Middle frontal gyrus (tissue), 1 donor: ENCODE data around the gene ERGIC3.
"Not testable (repeated sequence)": the region's sequence is repeated elsewhere in the genome, so short reads cannot be mapped to it uniquely, and the experiment has no call there.

ENCODE experiments used
- DNase-seq: peaks from one replicate; pipeline ENCODE4 v3.0.0-alpha.2; 2015; ENCODE audit warnings: low spot score; ENCODE audit errors: extremely low spot score

Gene ERGIC3

GRCh38 chr20:35517767-35518166 lies 24.1 kb upstream of the ERGIC3 start:
- not testable (repeated sequence) for DNase-seq

GRCh38 chr20:35518955-35519354 lies 22.9 kb upstream of the ERGIC3 start:
- no peak for DNase-seq

GRCh38 chr20:35523298-35523888 lies 18.5 kb upstream of the ERGIC3 start:
- no peak for DNase-seq

- no peak for DNase-seq
Observed at GRCh38 chr20:35525639-35526038, 16.2 kb upstream of the ERGIC3 start.

- no peak for DNase-seq
Observed at GRCh38 chr20:35527122-35527769, 14.6 kb upstream of the ERGIC3 start.

GRCh38 chr20:35529552-35529951 lies 12.3 kb upstream of the ERGIC3 start, which contains the start of gene C20orf173:
Gene C20orf173 (minus strand): TSS chr20:35529652. CDS start chr20:35529373, 279 bp downstream.
- no peak for DNase-seq

GRCh38 chr20:35539756-35540212 lies 2.1 kb upstream of the ERGIC3 start:
- DNase-seq: no peak

GRCh38 chr20:35541118-35541782 lies 628 bp upstream of the ERGIC3 start:
- no peak for DNase-seq

GRCh38 chr20:35542990-35543389 lies 1.1 kb downstream of the ERGIC3 start:
- no peak for DNase-seq

GRCh38 chr20:35544436-35544835 lies 2.6 kb downstream of the ERGIC3 start:
- DNase-seq: no peak

GRCh38 chr20:35544941-35545340 lies 3.1 kb downstream of the ERGIC3 start:
- DNase-seq: not testable (repeated sequence)

- DNase-seq: no peak
Observed at GRCh38 chr20:35546127-35546526, 4.2 kb downstream of the ERGIC3 start.

- no peak for DNase-seq
Observed at GRCh38 chr20:35547329-35547728, 5.5 kb downstream of the ERGIC3 start.

GRCh38 chr20:35551503-35551902 lies 9.6 kb downstream of the ERGIC3 start:
- DNase-seq: no peak

GRCh38 chr20:35552914-35553313 lies 11.0 kb downstream of the ERGIC3 start:
- DNase-seq: no peak

- DNase-seq: not testable (repeated sequence)
Observed at GRCh38 chr20:35555461-35555860, 13.6 kb downstream of the ERGIC3 start.

- no peak for DNase-seq
Observed at GRCh38 chr20:35555951-35556645, 14.2 kb downstream of the ERGIC3 start.

GRCh38 chr20:35556871-35557270 lies 15.0 kb downstream of the ERGIC3 start:
- no peak for DNase-seq

- DNase-seq: no peak
Observed at GRCh38 chr20:35558451-35558850, 16.6 kb downstream of the ERGIC3 start.

- DNase-seq: no peak
Observed at GRCh38 chr20:35559042-35559693, 17.3 kb downstream of the ERGIC3 start.

GRCh38 chr20:35560105-35560511 lies 18.2 kb downstream of the ERGIC3 start:
- no peak for DNase-seq
